ENCODE results near the gene CD58. TPM values are rescaled to one million over a fixed set of nuclear protein-coding genes. Genes with fewer than 3 reads are reported as not detected.

Gene CD58
- total RNA-seq, 1 donor from 2014 or later, result 15.1 TPM

- no peaks in the 10 kb centered on the region for H3K27me3 ChIP-seq (ENCODE audit: control insufficient read depth in 3 of 3, insufficient read depth in 3 of 3, low read length in 3 of 3)
- H3K36me3 ChIP-seq (ENCODE audit: control insufficient read depth in 3 of 3, insufficient read depth in 3 of 3, low read length in 3 of 3), result no peaks in the 10 kb centered on the region
- no peaks in the 10 kb centered on the region for H3K9me3 ChIP-seq (ENCODE audit: control insufficient read depth in 3 of 3, low read length in 3 of 3)
- H3K4me1 ChIP-seq (ENCODE audit: control insufficient read depth in 3 of 3, insufficient read depth in 3 of 3, low read length in 3 of 3), result peaks cover 0 to 12% (median 0%) of the 10 kb centered on the region in 3 donors
- no peak overlapping the region for H3K9ac ChIP-seq (ENCODE audit: low read depth in 1 of 3, low read length in 3 of 3)
- H3K27ac ChIP-seq (ENCODE audit: low read depth, low read length), result no peak overlapping the region
- H3K4me3 ChIP-seq (ENCODE audit: low read length in 3 of 3), result no peak overlapping the region
Observed at GRCh38 chr1:116503546-116504307, 67.1 kb downstream of the CD58 start.

GRCh38 chr1:116502671-116503314 is 68.0 kb downstream of the CD58 start:
- H3K27ac ChIP-seq (ENCODE audit: low read depth, low read length), result no peak overlapping the region

GRCh38 chr1:116501870-116502244 is 69.0 kb downstream of the CD58 start:
- peaks cover 0 to 12% (median 0%) of the 10 kb centered on the region in 3 donors for H3K4me1 ChIP-seq (ENCODE audit: control insufficient read depth in 3 of 3, insufficient read depth in 3 of 3, low read length in 3 of 3)
- no peak overlapping the region for H3K9ac ChIP-seq (ENCODE audit: low read depth in 1 of 3, low read length in 3 of 3)

More at GRCh38 chr1:116502671-116503314, 68.0 kb downstream of the CD58 start:
- Histone ChIP-seq H3K4me1 (ENCODE audit: control insufficient read depth in 3 of 3, insufficient read depth in 3 of 3, low read length in 3 of 3) (peaks cover 0 to 12% (median 0%) of the 10 kb centered on the region in 3 donors), H3K4me3 (ENCODE audit: low read length in 3 of 3) (no peak overlapping the region), H3K36me3 (ENCODE audit: control insufficient read depth in 3 of 3, insufficient read depth in 3 of 3, low read length in 3 of 3) (no peaks in the 10 kb centered on the region), H3K9ac (ENCODE audit: low read depth in 1 of 3, low read length in 3 of 3) (no peak overlapping the region), H3K9me3 (ENCODE audit: control insufficient read depth in 3 of 3, low read length in 3 of 3) (no peaks in the 10 kb centered on the region), H3K27me3 (ENCODE audit: control insufficient read depth in 3 of 3, insufficient read depth in 3 of 3, low read length in 3 of 3) (no peaks in the 10 kb centered on the region)

GRCh38 chr1:116501125-116501869 is 69.5 kb downstream of the CD58 start:
- no peak overlapping the region for H3K27ac ChIP-seq (ENCODE audit: low read depth, low read length)
- no peak overlapping the region for H3K4me3 ChIP-seq (ENCODE audit: low read length in 3 of 3)
- H3K9me3 ChIP-seq (ENCODE audit: control insufficient read depth in 3 of 3, low read length in 3 of 3), result no peaks in the 10 kb centered on the region
- H3K4me1 ChIP-seq (ENCODE audit: control insufficient read depth in 3 of 3, insufficient read depth in 3 of 3, low read length in 3 of 3), result peaks cover 0 to 14% (median 3%) of the 10 kb centered on the region in 3 donors
- H3K27me3 ChIP-seq (ENCODE audit: control insufficient read depth in 3 of 3, insufficient read depth in 3 of 3, low read length in 3 of 3), result no peaks in the 10 kb centered on the region
- no peaks in the 10 kb centered on the region for H3K36me3 ChIP-seq (ENCODE audit: control insufficient read depth in 3 of 3, insufficient read depth in 3 of 3, low read length in 3 of 3)
- H3K9ac ChIP-seq (ENCODE audit: low read depth in 1 of 3, low read length in 3 of 3), result no peak overlapping the region

More at GRCh38 chr1:116501870-116502244, 69.0 kb downstream of the CD58 start:
- Histone ChIP-seq H3K36me3 (ENCODE audit: control insufficient read depth in 3 of 3, insufficient read depth in 3 of 3, low read length in 3 of 3) (no peaks in the 10 kb centered on the region), H3K4me3 (ENCODE audit: low read length in 3 of 3) (no peak overlapping the region), H3K27ac (ENCODE audit: low read depth, low read length) (no peak overlapping the region), H3K9me3 (ENCODE audit: control insufficient read depth in 3 of 3, low read length in 3 of 3) (no peaks in the 10 kb centered on the region), H3K27me3 (ENCODE audit: control insufficient read depth in 3 of 3, insufficient read depth in 3 of 3, low read length in 3 of 3) (no peaks in the 10 kb centered on the region)

GRCh38 chr1:116498789-116499628 is 71.8 kb downstream of the CD58 start:
- no peak overlapping the region for H3K27ac ChIP-seq (ENCODE audit: low read depth, low read length)

GRCh38 chr1:116497656-116498055 is 73.2 kb downstream of the CD58 start:
- Histone ChIP-seq H3K4me1 (ENCODE audit: control insufficient read depth in 3 of 3, insufficient read depth in 3 of 3, low read length in 3 of 3) (peaks cover 0 to 5% (median 3%) of the 10 kb centered on the region in 3 donors), H3K36me3 (ENCODE audit: control insufficient read depth in 3 of 3, insufficient read depth in 3 of 3, low read length in 3 of 3) (no peaks in the 10 kb centered on the region), H3K4me3 (ENCODE audit: low read length in 3 of 3) (no peak overlapping the region), H3K9ac (ENCODE audit: low read depth in 1 of 3, low read length in 3 of 3) (no peak overlapping the region), H3K27ac (ENCODE audit: low read depth, low read length) (no peak overlapping the region), H3K9me3 (ENCODE audit: control insufficient read depth in 3 of 3, low read length in 3 of 3) (no peaks in the 10 kb centered on the region), H3K27me3 (ENCODE audit: control insufficient read depth in 3 of 3, insufficient read depth in 3 of 3, low read length in 3 of 3) (no peaks in the 10 kb centered on the region)

More at GRCh38 chr1:116498789-116499628, 71.8 kb downstream of the CD58 start:
- no peaks in the 10 kb centered on the region for H3K9me3 ChIP-seq (ENCODE audit: control insufficient read depth in 3 of 3, low read length in 3 of 3)
- H3K4me3 ChIP-seq (ENCODE audit: low read length in 3 of 3), result no peak overlapping the region
- no peak overlapping the region for H3K9ac ChIP-seq (ENCODE audit: low read depth in 1 of 3, low read length in 3 of 3)
- no peaks in the 10 kb centered on the region for H3K27me3 ChIP-seq (ENCODE audit: control insufficient read depth in 3 of 3, insufficient read depth in 3 of 3, low read length in 3 of 3)
- H3K4me1 ChIP-seq (ENCODE audit: control insufficient read depth in 3 of 3, insufficient read depth in 3 of 3, low read length in 3 of 3), result peaks cover 0 to 8% (median 3%) of the 10 kb centered on the region in 3 donors
- H3K36me3 ChIP-seq (ENCODE audit: control insufficient read depth in 3 of 3, insufficient read depth in 3 of 3, low read length in 3 of 3), result no peaks in the 10 kb centered on the region

- H3K9me3 ChIP-seq (ENCODE audit: control insufficient read depth in 3 of 3, low read length in 3 of 3), result no peaks in the 10 kb centered on the region
- no peak overlapping the region for H3K27ac ChIP-seq (ENCODE audit: low read depth, low read length)
- H3K4me3 ChIP-seq (ENCODE audit: low read length in 3 of 3), result no peak overlapping the region
- no peak overlapping the region for H3K9ac ChIP-seq (ENCODE audit: low read depth in 1 of 3, low read length in 3 of 3)
- H3K4me1 ChIP-seq (ENCODE audit: control insufficient read depth in 3 of 3, insufficient read depth in 3 of 3, low read length in 3 of 3), result peaks cover 0 to 5% (median 3%) of the 10 kb centered on the region in 3 donors
- H3K27me3 ChIP-seq (ENCODE audit: control insufficient read depth in 3 of 3, insufficient read depth in 3 of 3, low read length in 3 of 3), result no peaks in the 10 kb centered on the region
- H3K36me3 ChIP-seq (ENCODE audit: control insufficient read depth in 3 of 3, insufficient read depth in 3 of 3, low read length in 3 of 3), result no peaks in the 10 kb centered on the region
Observed at GRCh38 chr1:116496898-116497297, 73.9 kb downstream of the CD58 start.

GRCh38 chr1:116496380-116496779 is 74.4 kb downstream of the CD58 start:
- Histone ChIP-seq H3K27ac (ENCODE audit: low read depth, low read length) (no peak overlapping the region), H3K36me3 (ENCODE audit: control insufficient read depth in 3 of 3, insufficient read depth in 3 of 3, low read length in 3 of 3) (no peaks in the 10 kb centered on the region), H3K4me1 (ENCODE audit: control insufficient read depth in 3 of 3, insufficient read depth in 3 of 3, low read length in 3 of 3) (peaks cover 0 to 5% (median 3%) of the 10 kb centered on the region in 3 donors), H3K4me3 (ENCODE audit: low read length in 3 of 3) (no peak overlapping the region), H3K9me3 (ENCODE audit: control insufficient read depth in 3 of 3, low read length in 3 of 3) (no peaks in the 10 kb centered on the region), H3K9ac (ENCODE audit: low read depth in 1 of 3, low read length in 3 of 3) (no peak overlapping the region), H3K27me3 (ENCODE audit: control insufficient read depth in 3 of 3, insufficient read depth in 3 of 3, low read length in 3 of 3) (no peaks in the 10 kb centered on the region)

GRCh38 chr1:116495535-116495934 is 75.3 kb downstream of the CD58 start:
- Histone ChIP-seq H3K4me3 (ENCODE audit: low read length in 3 of 3) (no peak overlapping the region), H3K9ac (ENCODE audit: low read depth in 1 of 3, low read length in 3 of 3) (no peak overlapping the region), H3K27ac (ENCODE audit: low read depth, low read length) (no peak overlapping the region), H3K4me1 (ENCODE audit: control insufficient read depth in 3 of 3, insufficient read depth in 3 of 3, low read length in 3 of 3) (peaks cover 0 to 5% (median 3%) of the 10 kb centered on the region in 3 donors), H3K9me3 (ENCODE audit: control insufficient read depth in 3 of 3, low read length in 3 of 3) (no peaks in the 10 kb centered on the region), H3K36me3 (ENCODE audit: control insufficient read depth in 3 of 3, insufficient read depth in 3 of 3, low read length in 3 of 3) (no peaks in the 10 kb centered on the region), H3K27me3 (ENCODE audit: control insufficient read depth in 3 of 3, insufficient read depth in 3 of 3, low read length in 3 of 3) (no peaks in the 10 kb centered on the region)
